GM12891 (cell line): ENCODE data around the gene SYNGAP1.
"Not testable (repeated sequence)": the region's sequence is repeated elsewhere in the genome, so short reads cannot be mapped to it uniquely, and the experiment has no call there.

Experiments
- POLR2A ChIP-seq: IDR thresholded peaks from 2 replicates; pipeline ENCODE4 v1.6.1; 2011; ENCODE audit warnings: low read depth, low read length, control low read depth
- POLR2AphosphoS5 ChIP-seq: IDR thresholded peaks from 2 replicates; pipeline ENCODE4 v1.6.1; 2011; ENCODE audit warnings: low read depth, low read length, control low read depth
- SPI1 ChIP-seq: IDR thresholded peaks from 2 replicates; pipeline ENCODE4 v1.6.1; 2011; ENCODE audit warnings: low read depth, low read length, control low read depth

- TF ChIP-seq POLR2A, POLR2AphosphoS5, SPI1: not testable (repeated sequence)
Measured at GRCh38 chr6:33399881-33400280, 20.0 kb upstream of the SYNGAP1 start.
